ENCODE measurements around the gene SERPINE1.
"Not testable (repeated sequence)": the region's sequence is repeated elsewhere in the genome, so short reads cannot be mapped to it uniquely, and the experiment has no call there.

Gene SERPINE1

DNA sequence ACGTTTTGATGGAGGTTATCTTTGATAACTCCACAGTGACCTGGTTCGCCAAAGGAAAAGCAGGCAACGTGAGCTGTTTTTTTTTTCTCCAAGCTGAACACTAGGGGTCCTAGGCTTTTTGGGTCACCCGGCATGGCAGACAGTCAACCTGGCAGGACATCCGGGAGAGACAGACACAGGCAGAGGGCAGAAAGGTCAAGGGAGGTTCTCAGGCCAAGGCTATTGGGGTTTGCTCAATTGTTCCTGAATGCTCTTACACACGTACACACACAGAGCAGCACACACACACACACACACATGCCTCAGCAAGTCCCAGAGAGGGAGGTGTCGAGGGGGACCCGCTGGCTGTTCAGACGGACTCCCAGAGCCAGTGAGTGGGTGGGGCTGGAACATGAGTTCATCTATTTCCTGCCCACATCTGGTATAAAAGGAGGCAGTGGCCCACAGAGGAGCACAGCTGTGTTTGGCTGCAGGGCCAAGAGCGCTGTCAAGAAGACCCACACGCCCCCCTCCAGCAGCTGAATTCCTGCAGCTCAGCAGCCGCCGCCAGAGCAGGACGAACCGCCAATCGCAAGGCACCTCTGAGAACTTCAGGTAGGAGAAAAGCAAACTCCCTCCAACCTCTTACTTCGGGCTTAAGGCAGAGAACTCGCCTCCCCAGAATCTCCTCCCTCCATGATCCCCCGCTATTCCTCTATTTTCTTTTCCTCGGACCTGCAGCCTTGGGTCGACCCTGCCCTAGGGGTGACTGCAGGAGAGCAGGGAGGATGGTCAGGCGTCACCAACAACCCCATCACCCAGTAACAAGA, at the start of gene SERPINE1:
Gene SERPINE1, plus strand, starts transcription at position 454 of the 809 bp plus-strand sequence. CDS start 1,290 bp downstream, outside the sequence.
- DNase-seq (ENCODE audit: low spot score) = peak; percentile 84

DNA sequence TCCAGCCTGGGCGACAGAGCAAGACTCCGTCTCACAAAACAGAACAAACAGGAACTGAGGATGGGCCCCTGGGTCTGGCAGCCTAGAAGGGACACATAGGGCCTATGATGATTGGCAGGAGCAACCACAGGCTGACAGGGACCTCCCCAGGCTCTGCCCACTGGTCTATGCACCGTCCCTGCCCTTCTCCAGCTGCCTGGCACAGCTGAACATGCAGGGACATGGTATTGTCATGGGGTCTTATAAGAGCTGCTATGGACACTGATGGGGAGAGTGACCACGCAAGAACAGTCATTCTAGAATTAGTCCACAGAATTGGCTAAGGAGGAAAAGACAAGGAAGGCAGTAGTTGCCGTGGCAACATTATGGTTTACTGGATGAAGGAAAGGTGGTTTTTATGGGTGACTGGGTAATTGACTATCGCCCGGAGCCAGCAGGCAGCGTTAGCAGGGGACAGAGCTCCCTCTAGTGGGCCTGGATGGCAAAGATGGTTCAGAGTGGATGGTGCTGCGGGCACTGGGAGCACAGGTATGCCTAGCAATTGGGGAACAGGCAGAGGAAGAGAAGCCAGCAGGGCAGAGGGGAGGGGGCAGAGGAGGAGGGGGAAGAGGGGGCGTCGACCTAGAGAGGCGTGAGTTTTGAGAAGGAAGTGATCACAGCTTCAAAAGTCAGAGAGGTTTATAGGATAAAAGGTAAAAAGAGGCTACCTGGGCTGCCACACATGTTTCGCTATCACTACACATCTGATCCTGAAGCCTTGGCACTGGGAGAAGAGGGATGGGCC, 49.4 kb upstream of the SERPINE1 start:
- peak; percentile 90 for DNase-seq (ENCODE audit: low spot score)

DNA sequence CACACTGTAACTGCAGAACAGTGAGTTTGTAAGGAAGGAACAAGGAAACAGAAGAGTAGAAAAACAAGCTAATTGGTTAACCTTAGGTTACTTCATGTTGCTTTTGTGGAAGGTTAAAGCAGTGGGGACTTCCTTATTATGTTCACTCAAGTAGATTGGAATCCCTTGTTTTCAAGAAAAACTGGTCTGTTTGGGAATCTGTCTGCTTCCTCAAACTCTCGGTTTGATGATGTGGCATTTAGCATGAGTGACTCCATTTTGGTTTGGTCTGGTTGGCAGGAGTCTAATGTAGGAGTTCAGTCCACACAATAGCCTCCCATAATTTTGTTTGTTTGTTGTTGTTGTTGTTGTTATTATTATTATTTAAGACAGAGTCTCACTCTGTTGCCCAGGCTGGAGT, 45.5 kb upstream of the SERPINE1 start:
- no peak for DNase-seq (ENCODE audit: low spot score)

DNA sequence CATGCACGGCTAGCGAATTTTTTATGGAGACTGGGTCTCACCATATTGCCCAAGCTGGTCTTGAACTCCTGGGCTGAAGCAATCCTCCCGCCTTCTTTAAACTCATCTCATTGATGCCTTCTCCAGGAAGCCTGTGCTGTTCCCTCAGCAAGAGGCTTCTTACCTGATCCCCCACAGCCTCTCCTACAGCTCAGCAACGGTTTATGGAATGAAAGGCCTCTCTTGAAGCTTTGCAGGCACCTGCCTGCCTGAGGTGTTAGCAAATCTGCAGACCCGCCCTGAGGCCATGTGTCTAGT, 42.1 kb upstream of the SERPINE1 start:
- no peak for DNase-seq (ENCODE audit: low spot score)

DNA sequence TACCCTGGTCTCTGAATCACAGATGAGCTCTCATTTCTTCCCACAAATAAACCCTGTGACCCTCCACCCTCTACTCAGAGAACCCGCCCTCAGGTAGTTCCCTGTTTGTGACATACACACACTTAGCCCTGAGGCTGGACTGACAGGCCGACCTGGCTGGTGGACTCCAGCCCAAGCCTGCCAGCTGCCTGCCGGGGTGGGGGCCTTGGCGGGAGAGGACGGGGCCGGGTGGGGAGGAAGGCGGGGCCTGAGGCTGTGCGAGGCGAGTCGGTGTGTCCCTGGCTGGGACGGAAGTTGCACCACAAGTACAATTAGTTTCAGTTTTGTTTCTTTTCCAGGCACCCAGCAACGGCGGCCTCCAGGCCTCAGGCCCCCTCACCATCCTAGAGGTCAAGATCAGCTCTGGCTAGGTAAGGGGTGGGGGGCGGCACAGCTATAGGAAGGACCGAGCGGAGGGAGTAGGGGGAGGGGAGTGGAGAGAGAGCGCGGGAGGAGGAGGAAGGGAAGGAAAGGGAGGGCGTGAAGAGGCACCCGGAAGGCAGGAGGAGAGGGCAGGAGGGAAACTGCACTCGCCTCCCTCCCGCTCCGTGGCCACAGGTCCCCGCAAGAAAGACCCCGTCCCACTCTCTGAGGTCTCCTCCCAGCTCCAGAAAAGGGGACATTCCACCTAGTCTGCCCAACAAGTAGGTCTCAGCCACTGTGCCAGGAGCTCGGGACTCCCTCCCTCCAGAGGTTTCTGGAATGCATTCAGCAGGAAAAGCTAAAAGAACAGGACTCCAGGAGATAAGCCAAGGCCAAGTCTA, 41.5 kb upstream of the SERPINE1 start, which contains the start of gene TRIM56:
Gene TRIM56, plus strand, starts transcription at position 320 of the 803 bp plus-strand sequence. CDS start 1,832 bp downstream, outside the sequence.
- DNase-seq (ENCODE audit: low spot score) = peak; percentile 79

DNA sequence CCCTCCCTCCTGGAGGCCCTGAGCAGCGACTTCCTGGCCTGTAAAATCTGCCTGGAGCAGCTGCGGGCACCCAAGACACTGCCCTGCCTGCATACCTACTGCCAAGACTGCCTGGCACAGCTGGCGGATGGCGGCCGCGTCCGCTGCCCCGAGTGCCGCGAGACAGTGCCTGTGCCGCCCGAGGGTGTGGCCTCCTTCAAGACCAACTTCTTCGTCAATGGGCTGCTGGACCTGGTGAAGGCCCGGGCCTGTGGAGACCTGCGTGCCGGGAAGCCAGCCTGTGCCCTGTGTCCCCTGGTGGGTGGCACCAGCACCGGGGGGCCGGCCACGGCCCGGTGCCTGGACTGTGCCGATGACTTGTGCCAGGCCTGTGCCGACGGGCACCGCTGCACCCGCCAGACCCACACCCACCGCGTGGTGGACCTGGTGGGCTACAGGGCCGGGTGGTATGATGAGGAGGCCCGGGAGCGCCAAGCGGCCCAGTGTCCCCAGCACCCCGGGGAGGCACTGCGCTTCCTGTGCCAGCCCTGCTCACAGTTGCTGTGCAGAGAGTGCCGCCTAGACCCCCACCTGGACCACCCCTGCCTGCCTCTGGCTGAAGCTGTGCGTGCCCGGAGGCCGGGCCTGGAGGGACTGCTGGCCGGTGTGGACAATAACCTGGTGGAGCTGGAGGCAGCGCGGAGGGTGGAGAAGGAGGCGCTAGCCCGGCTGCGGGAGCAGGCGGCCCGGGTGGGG, 39.4 kb upstream of the SERPINE1 start:
- DNase-seq (ENCODE audit: low spot score) = no peak

DNA sequence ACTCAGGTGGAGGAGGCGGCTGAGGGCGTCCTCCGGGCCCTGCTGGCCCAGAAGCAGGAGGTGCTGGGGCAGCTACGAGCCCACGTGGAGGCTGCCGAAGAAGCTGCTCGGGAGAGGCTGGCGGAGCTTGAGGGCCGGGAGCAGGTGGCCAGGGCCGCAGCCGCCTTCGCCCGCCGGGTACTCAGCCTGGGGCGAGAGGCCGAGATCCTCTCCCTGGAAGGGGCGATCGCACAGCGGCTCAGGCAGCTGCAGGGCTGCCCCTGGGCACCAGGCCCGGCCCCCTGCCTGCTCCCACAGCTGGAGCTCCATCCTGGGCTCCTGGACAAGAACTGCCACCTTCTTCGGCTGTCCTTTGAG, 38.9 kb upstream of the SERPINE1 start:
- DNase-seq (ENCODE audit: low spot score) = no peak

DNA sequence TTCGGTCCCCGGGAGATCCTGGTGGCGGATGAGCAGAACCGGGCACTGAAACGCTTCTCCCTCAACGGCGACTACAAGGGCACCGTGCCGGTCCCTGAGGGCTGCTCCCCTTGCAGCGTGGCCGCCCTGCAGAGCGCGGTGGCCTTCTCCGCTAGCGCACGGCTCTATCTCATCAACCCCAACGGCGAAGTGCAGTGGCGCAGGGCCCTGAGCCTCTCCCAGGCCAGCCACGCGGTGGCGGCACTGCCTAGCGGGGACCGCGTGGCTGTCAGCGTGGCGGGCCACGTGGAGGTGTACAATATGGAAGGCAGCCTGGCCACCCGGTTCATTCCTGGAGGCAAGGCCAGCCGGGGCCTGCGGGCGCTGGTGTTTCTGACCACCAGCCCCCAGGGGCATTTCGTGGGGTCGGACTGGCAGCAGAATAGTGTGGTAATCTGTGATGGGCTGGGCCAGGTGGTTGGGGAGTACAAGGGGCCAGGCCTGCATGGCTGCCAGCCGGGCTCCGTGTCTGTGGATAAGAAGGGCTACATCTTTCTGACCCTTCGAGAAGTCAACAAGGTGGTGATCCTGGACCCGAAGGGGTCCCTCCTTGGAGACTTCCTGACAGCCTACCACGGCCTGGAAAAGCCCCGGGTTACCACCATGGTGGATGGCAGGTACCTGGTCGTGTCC, 37.9 kb upstream of the SERPINE1 start:
- no peak for DNase-seq (ENCODE audit: low spot score)

DNA sequence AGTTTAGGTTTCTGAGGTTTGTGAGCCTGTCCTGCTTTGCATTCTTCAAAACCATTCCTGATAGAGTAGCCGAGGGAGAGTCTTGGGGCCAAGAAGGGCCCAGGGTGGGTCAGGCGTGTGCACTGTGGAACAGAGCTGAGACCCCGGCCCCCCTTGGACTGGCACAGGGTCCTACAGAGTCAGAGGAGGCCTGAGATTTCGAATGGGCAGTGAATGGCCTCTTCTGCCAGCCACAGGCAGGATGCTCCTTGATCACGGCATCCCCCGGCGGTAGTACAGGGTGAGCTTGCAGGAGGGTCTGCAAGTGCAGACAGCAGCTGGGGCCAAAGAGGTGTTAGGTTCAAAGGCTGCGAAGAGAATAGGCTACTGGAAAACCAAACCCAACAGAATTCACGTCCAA, 37.0 kb upstream of the SERPINE1 start:
- DNase-seq (ENCODE audit: low spot score) = no peak

DNA sequence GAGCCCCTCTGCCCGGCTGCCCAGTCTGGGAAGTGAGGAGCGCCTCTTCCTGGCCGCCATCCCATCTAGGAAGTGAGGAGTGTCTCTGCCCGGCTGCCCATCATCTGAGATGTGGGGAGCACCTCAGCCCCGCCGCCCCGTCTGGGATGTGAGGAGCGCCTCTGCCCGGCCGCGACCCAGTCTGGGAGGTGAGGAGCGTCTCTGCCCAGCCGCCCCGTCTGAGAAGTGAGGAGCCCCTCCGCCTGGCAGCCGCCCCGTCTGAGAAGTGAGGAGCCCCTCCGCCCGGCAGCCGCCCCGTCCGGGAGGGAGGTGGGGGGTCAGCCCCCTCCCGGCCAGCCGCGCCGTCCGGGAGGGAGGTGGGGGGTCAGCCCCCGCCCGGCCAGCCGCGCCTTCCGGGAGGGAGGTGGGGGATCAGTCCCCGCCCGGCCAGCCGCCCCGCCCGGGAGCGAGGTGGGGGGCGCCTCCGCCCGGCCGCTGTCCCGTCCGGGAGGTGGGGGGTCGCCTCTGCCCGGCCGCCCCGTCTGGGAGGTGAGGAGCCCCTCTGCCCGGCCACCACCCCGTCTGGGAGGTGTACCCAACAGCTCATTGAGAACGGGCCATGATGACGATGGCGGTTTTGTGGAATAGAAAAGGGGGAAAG, 34.5 kb upstream of the SERPINE1 start:
- not testable (repeated sequence) for DNase-seq (ENCODE audit: low spot score)

DNA sequence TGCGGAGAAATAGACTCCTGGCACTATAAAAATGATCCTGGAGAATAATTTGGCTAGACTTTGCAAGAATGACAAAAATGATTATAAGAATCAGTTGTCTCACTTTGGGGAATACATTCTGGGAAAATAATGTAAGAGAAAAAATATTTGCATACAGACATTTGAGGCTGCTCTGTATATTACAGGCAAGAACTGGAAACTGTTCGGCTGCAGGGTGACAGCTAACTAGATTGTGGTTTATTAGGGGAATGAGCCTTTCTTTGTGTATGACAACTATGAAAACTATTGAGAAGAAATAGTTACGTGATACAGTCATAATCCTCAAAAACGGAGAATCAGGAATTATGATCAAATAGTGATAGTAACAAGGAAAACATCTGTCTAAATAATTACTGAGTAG, 33.0 kb upstream of the SERPINE1 start:
- no peak for DNase-seq (ENCODE audit: low spot score)

DNA sequence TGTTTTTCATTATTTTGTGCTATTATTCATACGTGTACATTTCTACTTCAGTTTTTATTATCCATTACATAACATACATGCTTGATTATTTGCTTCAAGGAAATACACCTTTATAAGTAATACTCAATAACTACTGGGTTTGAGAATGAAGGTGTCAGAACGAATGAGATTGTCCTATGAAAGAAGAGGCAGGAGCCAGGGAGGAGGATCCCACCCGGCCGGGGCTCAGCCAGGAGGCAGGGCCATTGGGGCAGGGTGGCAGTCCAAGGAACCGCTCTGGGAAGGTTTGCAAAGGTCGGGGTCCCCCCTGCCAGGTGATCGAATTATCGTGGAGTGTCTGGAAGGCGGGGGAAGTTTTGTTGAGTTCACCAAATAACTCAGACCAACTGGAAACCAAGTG, 32.5 kb upstream of the SERPINE1 start:
- no peak for DNase-seq (ENCODE audit: low spot score)

DNA sequence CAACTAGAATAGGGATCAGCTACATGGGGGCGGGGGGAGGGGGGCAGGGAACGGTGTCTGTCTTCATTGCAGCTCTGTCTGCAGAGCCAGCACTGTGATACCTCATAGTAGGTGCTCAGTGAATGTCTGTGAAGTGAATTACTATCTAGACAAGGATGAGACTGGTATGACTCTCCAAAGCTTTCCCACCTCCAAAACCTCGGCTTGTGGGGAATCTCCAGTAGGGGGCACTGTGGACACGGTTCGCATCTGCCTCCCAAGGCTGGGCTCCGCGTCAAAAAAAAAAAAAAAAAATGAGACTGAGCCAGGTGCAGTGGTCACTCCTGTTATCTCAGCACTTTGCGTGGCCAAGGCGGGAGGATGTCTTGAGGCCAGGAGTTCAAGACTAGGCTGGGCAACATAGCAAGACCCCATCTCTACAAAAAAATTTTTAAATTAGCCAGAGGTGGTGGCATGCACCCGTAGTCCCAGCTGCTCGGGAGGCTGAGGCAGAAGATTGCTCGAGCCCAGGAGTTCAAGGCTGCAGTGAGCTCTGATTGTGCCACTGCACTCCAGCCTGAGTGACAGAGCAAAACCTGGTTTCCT, 32.0 kb upstream of the SERPINE1 start:
- DNase-seq (ENCODE audit: low spot score) = peak; percentile 59

DNA sequence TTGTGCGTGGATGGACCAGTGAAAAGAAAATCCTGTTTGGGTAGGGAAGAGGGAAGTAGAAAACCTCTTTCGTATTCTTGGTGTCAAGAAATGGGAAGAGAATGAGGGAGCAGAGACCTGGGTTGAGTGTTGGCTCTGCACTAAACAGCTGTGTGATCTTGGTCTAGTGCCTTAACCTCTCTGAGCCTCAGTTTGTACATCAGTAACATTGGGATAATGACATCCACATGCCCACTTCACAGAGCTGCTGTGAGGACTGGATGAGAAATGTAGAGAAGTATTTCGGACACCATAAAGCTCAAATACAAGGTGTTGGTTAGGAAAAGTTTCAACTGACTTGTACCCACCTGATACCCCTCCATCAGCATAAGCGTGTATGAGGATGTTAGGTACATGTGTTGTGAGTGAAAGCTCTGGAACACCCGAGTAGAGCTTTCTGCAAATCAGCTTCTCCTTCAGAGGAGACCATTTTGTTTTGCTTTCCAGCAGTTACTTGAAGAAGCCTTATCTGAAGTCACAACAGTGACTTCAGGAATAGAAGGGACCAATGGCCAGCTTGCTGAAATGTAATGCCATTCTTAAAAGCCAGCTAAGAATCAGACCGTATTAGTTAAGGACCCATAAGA, 30.5 kb upstream of the SERPINE1 start:
- DNase-seq (ENCODE audit: low spot score) = no peak

DNA sequence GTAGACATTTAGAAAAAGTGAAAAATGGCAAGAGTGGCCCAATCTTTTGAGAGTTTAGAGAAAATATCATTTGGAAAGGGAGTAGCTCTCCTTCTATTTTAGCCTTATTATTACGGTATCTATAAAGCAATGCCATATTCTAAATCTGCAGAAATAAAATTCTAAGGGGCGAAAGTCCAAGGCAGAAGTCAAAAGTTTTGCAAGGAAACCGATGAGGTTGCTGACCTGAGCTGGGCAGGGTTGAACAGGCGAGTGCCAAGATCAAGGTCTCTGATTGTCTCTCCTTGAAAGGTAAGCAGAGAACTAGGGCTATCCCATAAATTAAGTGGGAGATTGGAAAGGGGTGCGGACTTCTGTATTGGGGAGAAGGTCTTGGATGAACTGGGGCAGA, 30.0 kb upstream of the SERPINE1 start:
- DNase-seq (ENCODE audit: low spot score) = no peak

DNA sequence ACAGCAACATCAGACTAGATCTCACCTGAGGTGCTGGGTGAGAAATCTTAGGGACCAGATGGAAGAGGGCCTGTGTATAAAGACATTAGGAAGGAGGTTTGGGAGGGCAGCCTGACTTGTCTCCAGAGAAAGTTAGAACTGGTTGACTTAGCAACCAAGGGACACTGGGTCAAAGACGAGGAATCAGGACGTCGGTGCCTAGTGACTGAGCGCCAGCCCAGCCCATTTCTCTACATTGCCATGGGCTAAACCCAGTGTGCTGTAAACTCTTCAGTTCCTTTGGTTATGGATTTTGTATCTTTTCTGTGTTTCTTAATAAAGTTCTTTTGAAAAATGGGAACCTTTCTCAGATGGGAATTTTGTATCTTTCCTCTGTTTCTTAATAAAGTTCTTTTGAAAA, 29.3 kb upstream of the SERPINE1 start:
- no peak for DNase-seq (ENCODE audit: low spot score)

DNA sequence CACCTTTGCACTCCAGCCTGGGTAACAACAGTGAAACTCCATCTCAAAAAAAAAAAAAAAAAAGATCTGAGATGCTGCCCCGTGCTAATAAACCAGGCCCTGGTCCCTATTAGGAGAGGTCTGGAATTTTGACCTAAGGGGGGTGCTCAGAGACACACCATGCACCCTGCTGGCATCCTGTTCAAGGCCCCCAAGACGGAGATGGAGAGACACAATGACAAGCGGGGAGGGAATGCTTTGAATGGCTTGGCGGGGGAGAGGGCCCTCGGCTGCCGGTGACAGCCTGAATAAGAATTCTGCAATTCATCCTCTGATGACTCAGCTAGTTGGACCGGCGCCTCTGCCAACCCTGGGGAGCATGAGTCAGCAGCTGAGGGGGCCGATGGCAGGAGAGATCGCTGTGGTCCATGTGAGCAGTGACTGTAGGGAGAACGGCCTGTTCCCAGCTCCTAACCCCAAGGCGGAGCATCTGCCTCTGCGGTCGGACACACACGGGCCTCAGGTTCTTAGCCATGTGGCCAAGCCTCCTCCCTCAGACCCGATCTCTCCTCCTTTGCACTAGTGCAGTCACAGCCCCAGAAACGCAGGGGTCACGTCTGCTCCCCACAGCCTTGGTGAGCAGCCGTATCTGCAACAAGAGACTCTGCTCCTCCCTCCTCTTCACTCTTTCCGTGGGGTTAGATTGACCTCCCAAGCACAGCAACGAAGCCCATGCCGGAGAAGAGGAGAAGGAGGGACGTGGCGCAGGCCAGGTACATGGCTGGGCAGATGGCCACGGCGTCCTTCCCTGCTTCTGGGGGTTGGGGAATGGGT, 26.7 kb upstream of the SERPINE1 start:
- DNase-seq (ENCODE audit: low spot score) = peak; percentile 96

DNA sequence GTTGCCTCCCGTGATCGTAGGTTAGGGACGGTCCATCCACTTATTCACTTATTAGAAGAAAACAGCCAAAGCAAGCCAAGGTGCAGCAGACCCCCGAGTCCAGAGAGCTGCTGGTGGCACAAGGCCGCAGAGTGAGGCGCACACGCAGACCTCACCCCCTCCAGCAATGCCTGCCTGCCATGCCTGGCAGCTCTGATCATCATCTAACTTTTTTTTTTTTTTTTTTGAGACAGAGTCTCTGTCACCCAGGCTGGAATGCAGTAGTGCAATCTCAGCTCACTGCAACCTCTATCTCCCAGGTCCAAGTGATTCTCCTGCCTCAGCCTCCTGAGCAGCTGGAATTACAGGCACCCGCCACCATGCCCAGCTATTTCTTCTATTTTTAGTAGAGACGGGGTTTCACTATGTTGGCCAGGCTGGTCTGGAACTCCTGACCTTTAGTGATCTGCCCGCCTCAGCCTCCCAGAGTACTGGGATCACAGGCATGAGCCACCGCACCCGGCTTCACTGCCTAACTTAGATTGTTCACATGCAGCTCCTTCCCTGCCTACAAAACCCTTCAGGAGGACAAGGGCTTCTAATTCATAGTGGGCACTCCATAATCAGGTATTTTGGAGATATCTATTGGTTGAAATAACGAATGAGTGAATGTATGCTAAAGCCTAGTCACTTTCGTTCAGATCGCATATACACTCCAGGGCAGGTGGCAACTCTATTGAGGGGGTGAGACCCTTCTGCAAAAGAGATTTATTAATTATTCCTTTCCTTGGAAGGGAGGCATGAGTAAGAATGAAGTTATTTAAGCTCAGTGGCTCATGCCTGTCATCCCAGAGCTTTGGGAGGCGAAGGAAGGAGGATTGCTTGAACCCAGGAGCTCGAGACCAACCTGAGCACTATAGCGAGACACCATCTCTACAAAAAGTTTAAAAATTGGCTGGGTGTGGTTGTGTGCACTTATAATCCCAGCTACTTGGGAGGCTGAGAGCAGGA, 25.8 kb upstream of the SERPINE1 start:
- no peak for DNase-seq (ENCODE audit: low spot score)
